SJCRH30 (cell line): ENCODE data around the gene CEBPE. TPM values are rescaled to one million over a fixed set of nuclear protein-coding genes. Genes with fewer than 3 reads are reported as not detected.

ENCODE experiments used
- DNase-seq, 2 experiments: peaks; one replicate each; pipeline ENCODE4 v3.0.0-alpha.2; 2015 to 2020
- H3K27ac ChIP-seq: fragments of 250-450 bp; sonication (Bioruptor Pico); 2 replicates; pipeline ENCODE4 v1.5.1; 2020; ENCODE audit warnings: mild to moderate bottlenecking, moderate library complexity
- H3K27me3 ChIP-seq: fragments of 250-450 bp; sonication (Bioruptor Pico); 2 replicates; pipeline ENCODE4 v1.5.1; 2020; ENCODE audit warnings: mild to moderate bottlenecking, moderate library complexity
- H3K36me3 ChIP-seq: fragments of 250-450 bp; sonication (Bioruptor Pico); 2 replicates; pipeline ENCODE4 v1.5.1; 2020; ENCODE audit warnings: mild to moderate bottlenecking, moderate library complexity
- H3K4me1 ChIP-seq: fragments of 250-450 bp; sonication (Bioruptor Pico); 2 replicates; pipeline ENCODE4 v1.5.1; 2020; ENCODE audit warnings: mild to moderate bottlenecking, moderate library complexity
- H3K4me3 ChIP-seq: fragments of 250-450 bp; sonication (Bioruptor Pico); 2 replicates; pipeline ENCODE4 v1.5.1; 2020; ENCODE audit warnings: mild to moderate bottlenecking, moderate library complexity
- H3K9me3 ChIP-seq: fragments of 250-450 bp; sonication (Bioruptor Pico); replicated peaks from 2 replicates; pipeline ENCODE4 v1.5.1; 2020; ENCODE audit warnings: mild to moderate bottlenecking, moderate library complexity
- total RNA-seq: library from RNA; depleted of rRNA; stranded (reverse); fragments of >200 nt; shearing (Covaris generic); gene quantifications from 2 replicates; pipeline ENCODE4 v1.2.3, GENCODE V29; 2014

CEBPE gene
- total RNA-seq, 1 experiment from 2014 or later = not detected

DNA sequence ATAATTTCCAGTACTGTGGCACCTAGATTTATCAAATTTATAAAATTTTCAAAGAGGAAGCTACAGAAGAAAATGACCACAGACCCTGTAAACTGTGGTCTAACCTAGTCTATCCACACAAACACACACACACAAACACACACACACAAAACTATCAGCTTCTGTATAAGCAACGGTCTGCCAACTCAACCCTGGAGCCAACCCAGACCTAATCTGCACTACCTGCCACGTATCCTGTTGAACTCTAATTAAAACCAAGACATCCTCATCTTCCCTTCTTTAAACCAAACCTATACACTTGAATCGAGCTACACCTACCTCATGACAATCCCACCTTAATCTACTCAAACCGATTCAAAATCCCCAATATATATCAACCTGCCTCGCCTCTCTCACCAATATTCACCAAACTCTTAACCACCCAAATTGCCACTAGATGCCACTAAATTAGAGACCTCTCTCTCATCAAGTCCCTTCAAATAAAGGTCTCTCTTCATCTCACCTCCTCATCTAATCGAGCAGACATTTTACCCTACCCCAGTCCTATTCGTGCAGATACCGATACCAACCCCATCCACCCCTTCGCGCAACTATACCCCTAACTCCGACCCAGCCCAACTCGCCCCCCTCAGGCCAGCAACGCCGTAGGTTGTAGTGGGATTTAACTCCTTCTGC, 24.9 kb downstream of the CEBPE start:
- peak overlapping the region; percentile 94 for H3K4me3 ChIP-seq
- no peak for DNase-seq
- H3K36me3 ChIP-seq = peaks cover 42% of the 10 kb centered on the region
- peaks cover 2% of the 10 kb centered on the region; the same call in 1 of the 2 replicates for H3K4me1 ChIP-seq
- no peaks in the 10 kb centered on the region for H3K27me3 ChIP-seq
- no peaks in the 10 kb centered on the region for H3K9me3 ChIP-seq
- peak overlapping the region; percentile 92 for H3K27ac ChIP-seq

DNA sequence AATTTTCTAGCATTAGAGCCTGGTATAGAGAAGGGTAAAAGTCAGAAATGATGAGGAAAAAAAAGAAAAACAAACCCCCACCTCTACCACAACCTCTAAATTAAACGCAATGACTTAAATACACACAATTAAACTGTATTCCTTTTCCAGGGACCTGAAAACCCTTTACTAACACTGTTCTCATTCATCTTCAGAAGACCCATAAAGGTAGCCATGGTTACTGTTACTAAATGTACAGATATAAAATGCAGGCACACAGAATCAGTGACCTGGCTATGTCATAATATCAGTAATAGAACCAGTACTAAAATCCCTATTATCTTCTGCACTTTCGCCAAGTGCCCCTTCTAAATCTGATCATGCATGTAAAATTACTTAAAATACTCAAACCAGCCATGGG, 25.5 kb downstream of the CEBPE start:
- Histone ChIP-seq H3K27ac (no peak overlapping the region), H3K4me1 (peaks cover 2% of the 10 kb centered on the region; the same call in 1 of the 2 replicates), H3K4me3 (no peak overlapping the region; the same call in 1 of the 2 replicates), H3K27me3 (no peaks in the 10 kb centered on the region), H3K9me3 (no peaks in the 10 kb centered on the region), H3K36me3 (peaks cover 43% of the 10 kb centered on the region)
- no peak for DNase-seq

DNA sequence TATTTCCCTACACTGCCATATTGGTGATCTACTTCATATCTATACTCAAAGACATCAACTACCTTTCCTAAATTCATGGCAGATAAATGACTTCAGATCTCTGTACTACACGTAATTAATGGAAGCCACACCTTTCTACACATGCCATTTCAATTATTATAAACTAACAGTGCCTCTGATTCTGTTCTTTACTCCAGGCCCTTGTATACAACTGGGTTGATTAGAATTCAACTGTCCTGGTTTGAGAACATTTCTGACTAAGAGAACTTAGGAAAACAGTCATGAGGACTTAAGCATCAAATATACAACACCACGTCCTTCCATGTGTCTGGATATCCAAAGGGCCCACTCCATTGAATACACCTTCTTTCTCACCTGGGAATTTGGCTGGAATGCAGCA, 26.0 kb downstream of the CEBPE start:
- Histone ChIP-seq H3K4me1 (peaks cover 2% of the 10 kb centered on the region; the same call in 1 of the 2 replicates), H3K9me3 (no peaks in the 10 kb centered on the region), H3K4me3 (no peak overlapping the region), H3K27me3 (no peaks in the 10 kb centered on the region), H3K27ac (no peak overlapping the region), H3K36me3 (peaks cover 43% of the 10 kb centered on the region)
- no peak for DNase-seq

DNA sequence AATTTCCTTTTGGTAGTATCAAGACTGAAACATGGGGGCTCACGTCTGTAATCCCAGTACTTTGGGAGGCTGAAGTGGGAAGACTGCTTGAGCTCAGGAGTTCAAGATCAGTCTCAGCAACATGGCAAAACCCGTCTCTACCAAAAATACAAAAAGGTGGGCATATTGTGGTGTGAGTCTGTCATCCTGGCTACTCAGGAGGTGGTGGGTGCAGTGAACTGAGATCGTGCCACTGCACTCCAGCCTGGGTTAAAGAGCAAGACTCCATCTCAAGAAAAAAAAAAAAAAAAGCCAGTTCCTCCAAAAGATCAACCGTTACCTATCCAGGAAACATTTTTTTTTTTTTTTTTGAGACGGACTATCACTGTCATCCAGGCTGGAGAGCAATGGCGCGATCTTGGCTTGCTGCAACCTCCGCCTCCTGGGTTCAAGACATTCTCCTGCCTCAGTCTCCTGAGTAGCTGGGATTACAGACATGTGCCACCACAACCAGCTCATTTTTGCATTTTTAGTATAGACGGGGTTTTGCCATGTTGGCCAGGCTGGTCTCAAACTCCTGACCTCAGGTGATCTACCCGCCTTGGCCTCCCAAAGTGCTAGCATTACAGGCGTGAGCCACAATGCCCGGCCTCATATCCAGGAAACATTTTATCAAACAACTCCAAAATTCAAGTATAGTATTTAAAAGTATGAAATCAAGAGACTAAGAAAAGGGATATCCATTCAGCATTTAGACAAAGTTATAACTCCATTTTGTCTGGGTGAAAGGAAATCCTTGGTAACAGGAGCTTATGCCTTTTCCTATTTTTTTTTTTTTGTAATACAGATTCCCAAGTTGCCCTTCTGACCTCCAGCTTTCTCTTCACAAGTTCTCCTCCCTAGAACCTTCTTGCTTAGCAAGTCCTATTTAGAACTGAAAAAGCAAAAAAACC, 27.5 kb downstream of the CEBPE start:
- Histone ChIP-seq H3K36me3 (peaks cover 52% of the 10 kb centered on the region), H3K27me3 (no peaks in the 10 kb centered on the region), H3K9me3 (no peaks in the 10 kb centered on the region)

DNA sequence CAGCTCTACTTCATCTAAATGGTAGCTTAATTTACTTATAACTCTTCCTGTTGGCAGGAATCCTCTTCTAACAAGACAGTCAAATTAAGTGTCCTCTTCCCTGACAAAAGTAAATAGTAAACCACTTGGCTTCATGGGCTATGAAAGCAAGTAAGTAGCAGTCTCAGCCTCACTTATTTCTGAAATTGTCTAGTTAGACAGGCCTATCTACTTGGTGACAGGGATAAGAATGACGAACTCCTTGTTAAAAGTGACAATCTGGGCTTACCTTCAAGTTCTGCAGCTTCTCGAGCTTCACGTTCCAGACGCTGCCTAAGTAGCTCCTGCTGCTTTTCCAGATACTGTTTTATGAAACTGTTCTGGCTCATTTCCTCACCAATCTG, 28.8 kb downstream of the CEBPE start:
- Histone ChIP-seq H3K36me3 (peaks cover 62% of the 10 kb centered on the region), H3K27me3 (no peaks in the 10 kb centered on the region), H3K27ac (no peak overlapping the region), H3K9me3 (no peaks in the 10 kb centered on the region), H3K4me1 (peaks cover 2% of the 10 kb centered on the region; the same call in 1 of the 2 replicates), H3K4me3 (no peak overlapping the region)
- DNase-seq = no peak

More for the DNA sequence above, 27.5 kb downstream of the CEBPE start:
- Histone ChIP-seq H3K4me3 (no peak overlapping the region), H3K4me1 (peaks cover 2% of the 10 kb centered on the region; the same call in 1 of the 2 replicates), H3K27ac (no peak overlapping the region)
- no peak for DNase-seq

DNA sequence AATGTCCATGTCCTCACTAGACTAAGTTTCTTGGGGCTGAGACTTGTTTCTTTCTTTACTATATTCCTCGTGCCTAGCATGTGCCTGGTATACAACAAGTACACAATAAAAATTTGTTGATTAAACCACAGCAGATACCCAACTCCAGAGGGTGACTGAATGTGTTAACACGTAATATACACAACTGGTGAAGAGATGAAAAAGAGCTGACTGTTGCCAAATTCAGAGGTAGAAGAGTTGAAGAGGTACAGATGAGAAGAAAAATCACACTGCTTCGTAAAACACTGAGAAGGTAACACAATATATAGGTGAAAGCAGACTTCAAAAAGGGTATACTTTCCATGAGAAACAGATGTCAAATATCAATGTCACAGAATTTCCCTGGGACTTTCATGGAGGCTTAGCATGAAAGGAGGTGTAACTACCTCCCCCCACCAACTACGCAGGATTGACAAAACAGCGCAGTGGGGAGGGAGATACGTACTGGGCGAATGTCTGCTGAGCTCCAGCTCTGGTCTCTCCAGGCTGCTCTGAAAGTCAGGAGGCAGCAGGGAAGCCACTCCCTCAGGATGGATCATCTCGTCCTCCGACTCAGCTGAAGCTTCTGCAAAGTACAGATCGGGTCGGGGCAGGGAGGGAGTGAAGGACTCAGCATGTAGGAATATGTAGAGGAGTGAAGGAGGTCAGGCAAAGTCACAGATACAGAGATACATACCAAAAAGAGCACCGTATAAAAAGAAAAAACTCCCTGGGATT, 29.4 kb downstream of the CEBPE start:
- Histone ChIP-seq H3K36me3 (peaks cover 64% of the 10 kb centered on the region), H3K9me3 (no peaks in the 10 kb centered on the region), H3K4me1 (peaks cover 2% of the 10 kb centered on the region; the same call in 1 of the 2 replicates), H3K27ac (no peak overlapping the region), H3K27me3 (no peaks in the 10 kb centered on the region), H3K4me3 (no peak overlapping the region)
- no peak for DNase-seq

DNA sequence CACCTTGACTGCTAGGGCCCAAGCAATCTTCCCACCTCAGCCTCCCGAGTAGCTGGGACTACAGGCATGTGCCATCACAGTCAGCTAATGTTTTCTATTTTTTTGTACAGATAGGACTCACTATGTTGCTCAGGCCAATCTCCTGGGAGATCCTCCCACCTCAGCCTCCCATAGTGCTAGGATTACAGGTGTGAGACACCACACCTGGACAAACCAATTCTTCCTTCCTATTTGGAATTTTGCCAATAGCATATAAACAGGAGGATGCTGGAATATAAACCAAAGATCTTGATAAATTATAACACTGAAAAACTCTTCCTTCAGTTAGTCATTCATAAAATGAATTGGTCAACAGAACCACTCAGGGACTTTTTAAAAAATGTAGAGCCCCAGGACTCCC, 32.5 kb downstream of the CEBPE start:
- H3K4me3 ChIP-seq = no peak overlapping the region
- no peak for DNase-seq
- H3K4me1 ChIP-seq = no peaks in the 10 kb centered on the region
- no peaks in the 10 kb centered on the region for H3K27me3 ChIP-seq
- H3K36me3 ChIP-seq = peaks cover 70% of the 10 kb centered on the region
- no peaks in the 10 kb centered on the region for H3K9me3 ChIP-seq
- H3K27ac ChIP-seq = no peak overlapping the region

DNA sequence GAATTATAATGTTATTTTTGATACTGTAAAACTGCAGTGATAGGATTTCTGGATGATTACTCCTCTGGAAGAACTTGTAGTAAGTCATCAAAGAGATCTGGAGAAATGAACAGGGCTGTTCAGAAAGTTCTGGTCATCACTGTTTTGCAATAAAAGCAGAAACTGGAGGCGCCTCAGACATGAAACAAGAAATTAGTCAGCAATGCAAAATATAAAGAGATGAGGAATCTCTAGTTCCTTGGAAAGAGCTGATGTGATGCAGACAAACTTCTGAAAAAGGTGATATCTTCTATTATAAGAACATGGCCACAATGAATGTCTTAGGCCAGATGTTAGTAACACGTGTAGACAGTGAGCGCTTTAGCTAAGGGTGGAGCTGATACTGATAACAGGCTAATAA, 33.6 kb downstream of the CEBPE start:
- no peak overlapping the region for H3K4me3 ChIP-seq
- H3K27me3 ChIP-seq = no peaks in the 10 kb centered on the region
- no peaks in the 10 kb centered on the region for H3K9me3 ChIP-seq
- no peaks in the 10 kb centered on the region for H3K4me1 ChIP-seq
- H3K27ac ChIP-seq = no peak overlapping the region
- no peak for DNase-seq
- peaks cover 78% of the 10 kb centered on the region for H3K36me3 ChIP-seq

DNA sequence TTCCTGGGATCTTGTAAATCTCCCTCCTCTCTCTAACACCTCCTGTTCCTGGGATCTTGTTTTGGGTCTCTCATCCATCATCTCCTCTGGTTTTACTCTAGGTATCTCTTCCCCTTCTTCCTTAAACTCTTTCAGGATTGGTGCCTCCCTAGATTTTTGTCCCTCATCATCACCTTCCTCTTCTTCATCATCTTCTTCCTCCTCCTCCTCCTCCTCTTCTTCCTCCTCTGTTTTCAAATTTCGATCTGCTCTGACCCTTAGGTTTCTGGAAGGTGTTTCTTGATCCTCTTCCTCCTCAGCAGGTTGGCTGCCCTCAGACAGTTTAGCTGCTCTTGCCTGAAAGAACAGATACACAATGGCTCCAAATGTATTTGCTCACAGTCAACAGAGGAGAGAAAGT, 38.6 kb downstream of the CEBPE start:
- H3K27me3 ChIP-seq = no peaks in the 10 kb centered on the region
- H3K36me3 ChIP-seq = peaks cover 81% of the 10 kb centered on the region
- no peak for DNase-seq
- no peak overlapping the region for H3K4me3 ChIP-seq
- H3K9me3 ChIP-seq = no peaks in the 10 kb centered on the region
- no peak overlapping the region for H3K27ac ChIP-seq
- H3K4me1 ChIP-seq = no peaks in the 10 kb centered on the region

DNA sequence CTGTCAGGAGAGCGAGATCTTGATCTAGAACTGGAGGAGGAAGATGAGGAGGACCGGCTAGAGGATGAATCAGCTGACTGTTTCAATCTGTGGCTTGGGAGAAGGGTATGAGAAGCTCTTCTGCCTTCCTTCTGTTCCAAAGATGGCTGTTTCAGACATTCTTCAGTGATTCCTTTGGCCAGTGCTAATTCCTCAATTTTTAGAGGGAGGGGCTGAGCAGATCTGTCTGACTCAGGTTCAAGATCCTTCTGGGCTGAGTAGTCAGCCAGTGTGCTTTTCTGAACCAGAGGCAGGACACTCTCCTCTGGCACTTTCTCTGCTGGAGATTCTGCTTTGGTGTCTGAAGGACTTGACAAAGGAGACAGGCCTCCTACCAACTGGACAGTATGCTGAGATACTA, 39.3 kb downstream of the CEBPE start:
- Histone ChIP-seq H3K4me3 (no peak overlapping the region), H3K4me1 (no peaks in the 10 kb centered on the region), H3K27me3 (no peaks in the 10 kb centered on the region), H3K36me3 (peaks cover 83% of the 10 kb centered on the region), H3K9me3 (no peaks in the 10 kb centered on the region), H3K27ac (no peak overlapping the region)
- DNase-seq = no peak

DNA sequence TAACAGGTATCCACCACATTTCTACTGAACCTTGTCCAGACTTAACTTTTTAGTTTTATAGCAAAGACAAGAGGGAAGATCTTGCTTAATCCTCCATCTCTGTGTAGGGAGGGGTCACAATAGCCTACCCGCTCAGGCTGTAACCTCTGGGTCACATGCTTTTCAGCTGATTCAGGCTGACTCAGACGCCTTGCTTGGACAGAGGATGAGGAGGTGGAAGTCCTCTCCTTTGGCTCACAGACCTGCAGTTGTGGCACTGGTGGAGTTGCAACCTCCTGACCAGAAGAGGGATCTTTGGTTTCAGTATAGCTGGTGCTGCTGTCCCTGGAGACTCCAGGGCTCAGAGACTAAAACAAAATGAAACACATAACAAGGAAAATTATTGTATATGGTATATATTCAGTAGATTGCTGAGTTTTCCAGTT, 40.4 kb downstream of the CEBPE start:
- H3K9me3 ChIP-seq = no peaks in the 10 kb centered on the region
- peaks cover 80% of the 10 kb centered on the region for H3K36me3 ChIP-seq
- H3K4me3 ChIP-seq = no peak overlapping the region
- H3K27me3 ChIP-seq = no peaks in the 10 kb centered on the region
- no peak for DNase-seq
- no peaks in the 10 kb centered on the region for H3K4me1 ChIP-seq
- no peak overlapping the region for H3K27ac ChIP-seq

DNA sequence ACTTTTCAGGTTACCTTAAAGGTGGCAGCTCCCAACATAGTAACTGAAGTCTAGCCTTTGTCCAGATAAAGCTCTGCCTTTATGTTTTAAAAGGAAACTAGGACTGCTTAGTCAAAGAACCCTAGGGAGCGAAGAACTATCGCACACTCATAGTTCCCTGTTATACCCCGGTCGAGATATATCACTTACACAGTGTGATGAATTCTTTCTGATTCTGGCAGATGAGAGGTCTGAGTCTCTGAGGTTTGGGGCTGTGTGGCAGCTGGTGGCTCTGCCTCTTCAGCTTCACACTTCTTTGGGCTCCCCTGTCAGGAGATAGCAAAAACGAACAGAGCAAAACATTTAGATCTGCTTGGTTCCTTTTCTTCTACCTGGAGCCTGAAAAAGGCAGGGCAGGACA, 41.1 kb downstream of the CEBPE start:
- no peak for DNase-seq
- no peak overlapping the region for H3K27ac ChIP-seq
- no peaks in the 10 kb centered on the region for H3K27me3 ChIP-seq
- H3K4me3 ChIP-seq = no peak overlapping the region
- no peaks in the 10 kb centered on the region for H3K9me3 ChIP-seq
- no peaks in the 10 kb centered on the region for H3K4me1 ChIP-seq
- H3K36me3 ChIP-seq = peaks cover 79% of the 10 kb centered on the region

DNA sequence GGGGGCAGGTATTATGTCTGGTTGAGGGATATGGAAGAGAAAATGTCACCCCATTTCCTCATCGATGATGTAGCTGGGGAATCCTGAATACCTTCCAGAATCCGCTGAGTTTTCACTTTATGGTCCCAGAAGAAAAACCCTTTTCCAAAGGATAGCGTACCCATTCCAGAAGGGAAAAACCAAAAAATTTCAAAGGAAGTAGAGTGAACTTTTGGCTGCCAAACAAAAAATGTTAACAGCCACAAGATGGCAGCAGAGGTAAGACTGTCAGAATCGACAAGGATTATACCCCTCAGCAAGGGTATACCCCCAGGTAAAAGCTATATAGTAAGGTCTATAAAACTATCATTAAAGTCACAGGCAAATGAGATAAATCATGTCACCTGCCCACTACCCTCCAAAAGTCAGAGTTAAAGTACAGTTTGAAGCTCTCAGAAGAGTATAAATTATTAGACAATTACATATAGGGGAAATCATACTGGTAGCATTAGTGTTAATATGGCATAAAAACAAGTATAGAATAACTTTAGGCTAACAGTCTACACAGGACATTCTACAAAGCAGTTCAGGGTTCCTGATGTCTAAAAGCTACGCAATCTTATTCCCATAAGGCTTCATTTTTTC, 42.2 kb downstream of the CEBPE start:
- Histone ChIP-seq H3K36me3 (peaks cover 79% of the 10 kb centered on the region), H3K9me3 (no peaks in the 10 kb centered on the region), H3K27ac (no peak overlapping the region), H3K27me3 (no peaks in the 10 kb centered on the region), H3K4me3 (no peak overlapping the region), H3K4me1 (peaks cover 8% of the 10 kb centered on the region)
- peak in 1 of 2 experiments; percentile 65 for DNase-seq

DNA sequence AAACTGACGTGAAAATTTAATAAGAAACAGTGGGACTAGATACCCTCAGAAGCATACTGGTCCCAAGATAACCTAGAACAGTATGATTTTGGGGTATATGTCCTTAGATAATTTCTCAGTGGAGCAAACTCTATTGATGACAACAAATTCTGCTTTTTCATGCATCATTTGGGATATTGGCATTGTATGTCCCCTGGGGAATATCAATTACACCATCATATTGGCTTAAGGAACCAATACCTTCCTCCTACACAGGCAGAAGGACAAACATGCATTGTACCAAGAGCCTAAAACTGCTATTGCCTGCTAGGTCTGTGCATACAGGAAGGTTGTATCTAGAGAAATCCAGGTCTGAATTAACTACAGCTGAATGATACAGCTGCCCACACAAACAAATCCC, 44.1 kb downstream of the CEBPE start:
- no peaks in the 10 kb centered on the region for H3K9me3 ChIP-seq
- H3K4me1 ChIP-seq = peaks cover 12% of the 10 kb centered on the region
- DNase-seq = no peak
- H3K27me3 ChIP-seq = no peaks in the 10 kb centered on the region
- H3K27ac ChIP-seq = no peak overlapping the region
- H3K36me3 ChIP-seq = peaks cover 59% of the 10 kb centered on the region
- no peak overlapping the region for H3K4me3 ChIP-seq
